Measurements from ENCODE around the gene SRGAP1. TPM values are rescaled to one million over a fixed set of nuclear protein-coding genes. Genes with fewer than 3 reads are reported as not detected.

The SRGAP1 gene
- total and polyA plus RNA-seq, 2 of the 8 experiments (the other 6 are each of a cell fraction or from before 2014, with no cell fraction given) = 3.2 to 7.3 TPM

DNA sequence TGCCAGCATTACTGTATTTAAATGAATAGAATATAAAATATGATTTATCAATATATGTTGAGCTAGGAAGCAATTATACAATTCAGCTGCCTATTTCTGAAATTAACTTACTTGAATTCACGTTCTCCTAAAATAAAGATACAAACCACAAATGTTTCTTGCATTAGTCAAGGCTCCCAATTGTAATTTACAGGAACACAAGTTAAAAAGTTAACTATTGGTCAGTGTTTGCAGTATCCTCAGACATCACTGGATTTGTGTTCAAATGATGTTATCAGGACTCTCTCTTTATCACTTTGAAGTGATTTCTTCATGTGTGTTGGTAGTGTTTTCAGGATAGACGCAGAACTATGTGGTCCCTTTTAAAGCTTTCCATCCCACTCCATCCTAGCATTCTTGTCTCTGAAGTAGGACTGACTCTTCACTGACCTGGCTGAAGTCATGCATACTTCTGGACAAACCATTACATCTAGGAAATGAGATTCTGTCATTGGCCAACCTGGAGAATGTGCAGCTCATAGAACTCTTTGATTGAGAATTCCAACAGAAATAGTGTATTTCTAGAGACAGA is 221.5 kb downstream of the SRGAP1 start:
- Histone ChIP-seq H4K5ac (ENCODE audit: insufficient read length, low read depth, low read length) (no peak overlapping the region), H3K79me1 (ENCODE audit: low read depth, low read length) (no peaks in the 10 kb centered on the region), H3K4ac (replicated peaks; ENCODE audit: insufficient read length, low read depth, low read length) (no peak overlapping the region), H2BK15ac (ENCODE audit: low read length) (no peak overlapping the region), H3K56ac (replicated peaks; ENCODE audit: insufficient read length, low read depth, low read length) (no peak overlapping the region), H3K18ac (ENCODE audit: extremely low read depth, low read length) (no peak overlapping the region), H3K4me1 (replicated peaks in 1 of 4; ENCODE audit: control insufficient read depth in 3 of 4, insufficient read depth in 4 of 4, low read length in 3 of 4) (no peaks in the 10 kb centered on the region), H3K23me2 (ENCODE audit: low read depth, low read length) (no peaks in the 10 kb centered on the region), H2AFZ (ENCODE audit: low read length) (no peak overlapping the region), H3K4me3 (ENCODE audit: extremely low read depth in 1 of 4, insufficient read depth in 2 of 4, low read depth in 3 of 4, low read length in 4 of 4) (no peak overlapping the region), H4K8ac (ENCODE audit: extremely low read depth, insufficient read depth, low read length) (no peak overlapping the region), H4K91ac (replicated peaks; ENCODE audit: insufficient read length, low read length) (no peak overlapping the region), H4K20me1 (replicated peaks in 1 of 2; ENCODE audit: control insufficient read depth in 1 of 2, insufficient read depth in 2 of 2, low read length in 2 of 2) (no peaks in the 10 kb centered on the region), H3K79me2 (ENCODE audit: control insufficient read depth in 1 of 2, insufficient read depth in 2 of 2, low read length in 2 of 2) (no peaks in the 10 kb centered on the region), H2BK12ac (ENCODE audit: low read depth, low read length) (no peak overlapping the region), H2AK5ac (ENCODE audit: low read depth, low read length) (no peak overlapping the region), H3K14ac (ENCODE audit: insufficient read length) (no peak overlapping the region), H2BK20ac (ENCODE audit: low read length) (no peak overlapping the region), H3K27ac (ENCODE audit: low read depth, low read length) (no peak overlapping the region), H3K4me2 (ENCODE audit: insufficient read depth in 1 of 2, low read depth in 2 of 2, low read length in 2 of 2) (no peak overlapping the region), H2BK5ac (ENCODE audit: low read depth, low read length) (no peak overlapping the region), H2BK120ac (replicated peaks; ENCODE audit: low read depth, low read length) (no peak overlapping the region), H3K36me3 (ENCODE audit: control insufficient read depth in 2 of 4, insufficient read depth in 4 of 4, low read length in 3 of 4) (no peaks in the 10 kb centered on the region; a peak in 1 of 8 replicates), H3K9ac (replicated peaks in 1 of 4; ENCODE audit: extremely low read depth in 1 of 4, low read depth in 3 of 4, low read length in 3 of 4) (no peak overlapping the region), H3K27me3 (replicated peaks in 1 of 4; ENCODE audit: control insufficient read depth in 3 of 4, extremely low read depth in 1 of 4, insufficient read depth in 3 of 4, low read length in 3 of 4) (no peaks in the 10 kb centered on the region), H3K9me3 (ENCODE audit: insufficient read depth in 2 of 2, low read depth in 1 of 2, low read length in 1 of 2) (no peaks in the 10 kb centered on the region), H3K23ac (ENCODE audit: insufficient read length) (no peak overlapping the region)
- TF ChIP-seq RBBP5 (IDR thresholded peaks at IDR 0.05; ENCODE audit: borderline replicate concordance, low read depth, low read length) (no peak), POLR2AphosphoS5 (IDR thresholded peaks at IDR 0.05; ENCODE audit: low read depth, low read length) (no peak), SIRT6 (IDR thresholded peaks at IDR 0.05; ENCODE audit: low read length) (no peak), BACH1 (IDR thresholded peaks at IDR 0.05; ENCODE audit: low read length) (no peak), HDAC6 (IDR thresholded peaks at IDR 0.05; ENCODE audit: low read depth, low read length) (no peak), TAF1 (IDR thresholded peaks at IDR 0.05; ENCODE audit: low read depth, low read length) (no peak), CBX8 (IDR thresholded peaks at IDR 0.05; ENCODE audit: borderline replicate concordance, low read depth, low read length) (no peak)
- WGBS, 2 experiments (ENCODE audit: extremely low coverage in 1 of 2, insufficient coverage in 1 of 2, insufficient read length in 1 of 2, insufficient replicate concordance in 2 of 2, low coverage in 1 of 2, low lambda C conversion rate in 2 of 2, missing lambda C conversion rate in 1 of 2) = 94% methylated on average over 2 of the region's 2 CpGs; no CpG with 5 or more reads in 1 of the 2 experiments
- DNase-seq (ENCODE audit: low read depth in 1 of 2, low spot score in 2 of 2) (no peak), FAIRE-seq (no peak)
- ChIA-PET CTCF (ENCODE audit: partially characterized antibody) (no interaction called here), POLR2A (ENCODE audit: partially characterized antibody) (no interaction called here)
